Body of pancreas (tissue), 4 donors: ENCODE results near the gene KLHL6.

Source experiments
- POLR2A ChIP-seq, 3 donors: fragments of 450-650 bp; IDR thresholded peaks; one replicate each; pipeline ENCODE4 v1.6.1; 2016; ENCODE audit warnings: antibody characterized with exemption in 3 of 3, mild to moderate bottlenecking in 2 of 3
- TF ChIP-seq, protein P1 (sequence below), 7 experiments: fragments of 450-650 bp in 4 of 7; fragments of 200-600 bp in 3 of 7; sonication (generic) in 3 of 7; IDR thresholded peaks; one replicate each; pipeline ENCODE4 v1.5.1; 2016 to 2019; ENCODE audit warnings: antibody characterized with exemption in 7 of 7

DNA sequence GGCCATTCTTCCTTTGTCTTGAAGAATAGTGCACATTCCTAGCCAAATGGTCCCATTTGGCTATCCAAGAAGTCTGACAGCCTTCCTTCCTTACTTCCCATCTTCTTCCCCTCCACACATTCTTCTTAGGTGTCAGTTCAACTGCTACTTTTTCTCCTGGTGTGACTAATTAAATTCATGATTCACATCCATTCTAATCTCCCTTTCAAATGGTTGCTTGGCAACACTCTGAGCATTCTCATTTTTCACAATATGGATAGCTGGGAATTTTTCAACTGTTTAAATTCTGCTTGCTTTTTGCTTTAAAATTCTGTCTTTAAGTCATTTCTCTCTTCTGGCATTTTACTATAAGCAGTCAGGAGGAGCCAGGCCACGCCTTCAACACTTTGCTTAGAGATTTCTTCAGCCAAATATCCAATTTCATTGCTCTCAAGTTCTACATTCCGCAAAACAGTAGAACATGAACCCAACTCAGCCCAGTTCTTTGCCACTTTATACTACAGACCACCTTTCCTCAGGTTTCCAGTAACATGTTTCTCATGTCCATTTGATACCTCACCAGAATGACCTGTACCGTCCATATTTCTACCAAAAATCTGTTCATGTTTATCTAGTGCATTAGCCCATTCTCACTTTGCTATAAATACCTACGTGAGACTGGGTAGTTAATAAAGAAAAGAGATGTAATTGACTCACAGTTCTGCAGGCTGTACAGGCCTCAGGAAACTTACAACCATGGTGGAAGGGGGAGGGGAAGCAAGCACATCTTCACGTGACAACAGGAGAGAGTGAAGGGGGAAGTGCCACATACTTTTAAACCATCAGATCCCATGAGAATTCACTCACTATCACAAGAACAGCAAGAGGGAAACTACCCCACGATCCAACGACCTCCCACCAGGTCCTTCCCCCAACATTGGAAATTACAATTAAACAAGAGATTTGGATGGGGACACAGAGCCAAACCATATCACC, 95.1 kb downstream of the KLHL6 start:
- TF ChIP-seq, protein P1, sequence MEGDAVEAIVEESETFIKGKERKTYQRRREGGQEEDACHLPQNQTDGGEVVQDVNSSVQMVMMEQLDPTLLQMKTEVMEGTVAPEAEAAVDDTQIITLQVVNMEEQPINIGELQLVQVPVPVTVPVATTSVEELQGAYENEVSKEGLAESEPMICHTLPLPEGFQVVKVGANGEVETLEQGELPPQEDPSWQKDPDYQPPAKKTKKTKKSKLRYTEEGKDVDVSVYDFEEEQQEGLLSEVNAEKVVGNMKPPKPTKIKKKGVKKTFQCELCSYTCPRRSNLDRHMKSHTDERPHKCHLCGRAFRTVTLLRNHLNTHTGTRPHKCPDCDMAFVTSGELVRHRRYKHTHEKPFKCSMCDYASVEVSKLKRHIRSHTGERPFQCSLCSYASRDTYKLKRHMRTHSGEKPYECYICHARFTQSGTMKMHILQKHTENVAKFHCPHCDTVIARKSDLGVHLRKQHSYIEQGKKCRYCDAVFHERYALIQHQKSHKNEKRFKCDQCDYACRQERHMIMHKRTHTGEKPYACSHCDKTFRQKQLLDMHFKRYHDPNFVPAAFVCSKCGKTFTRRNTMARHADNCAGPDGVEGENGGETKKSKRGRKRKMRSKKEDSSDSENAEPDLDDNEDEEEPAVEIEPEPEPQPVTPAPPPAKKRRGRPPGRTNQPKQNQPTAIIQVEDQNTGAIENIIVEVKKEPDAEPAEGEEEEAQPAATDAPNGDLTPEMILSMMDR (IDR thresholded peaks at IDR 0.05): no peak
- TF ChIP-seq POLR2A (IDR thresholded peaks at IDR 0.05): no peak
